ENCODE results near the gene IL34. TPM values are rescaled to one million over a fixed set of nuclear protein-coding genes. Genes with fewer than 3 reads are reported as not detected.

IL34 gene
- total RNA-seq (2014; rRNA removed; shearing (Covaris generic)) (4.6 and 6.6 TPM in 2 replicates), polyA plus RNA-seq (2016; fragmentation: Nextera tagmentation; extraction: Ambion mirVana) (3.1 and 4.3 TPM in 2 replicates)
- long read RNA-seq, partial matches to known transcripts, result 0 of 4 reads
- long read RNA-seq, other reads (novel, unspliced or antisense), result 4 of 4 reads

GRCh38 chr16:70646260-70647241 is at the start of gene IL34:
Gene IL34, plus strand, starts transcription at chr16:70646559. Its CDS starts 389 bp downstream, at chr16:70646948.
- H3K27me3 Mint-ChIP-seq (ENCODE audit: insufficient read depth, low read depth, poor library complexity), result peaks cover 3% of the 10 kb centered on the region
- no peak within 1 kb of the TSS for H3K4me3 Mint-ChIP-seq
- Histone ChIP-seq H3K4me1 (ENCODE audit: insufficient read depth) (peaks cover 4% of the 10 kb centered on the region; the same call in 1 of the 2 replicates), H3K36me3 (ENCODE audit: insufficient read depth) (no peaks in the 10 kb centered on the region), H4K20me1 (replicated peaks; ENCODE audit: insufficient read depth) (no peaks in the 10 kb centered on the region), H3K27me3 (ENCODE audit: insufficient read depth) (no peaks in the 10 kb centered on the region), H3K9me2 (ENCODE audit: insufficient read depth) (no peaks in the 10 kb centered on the region), H3K4me3 (no peak within 1 kb of the TSS), H3K79me2 (replicated peaks; ENCODE audit: insufficient read depth) (no peaks in the 10 kb centered on the region), H2AFZ (no peak within 1 kb of the TSS), H3K27ac (ENCODE audit: low read depth) (no peak within 1 kb of the TSS), H3K4me2 (no peak within 1 kb of the TSS), H3F3A (replicated peaks; ENCODE audit: low read depth) (no peaks in the 10 kb centered on the region)
- DNase-seq (ENCODE audit: low spot score) (no peak), ATAC-seq (no peak)
- no peak for TF ChIP-seq ZNF331 (CRISPR knock-in tag; IDR thresholded peaks at IDR 0.05; ENCODE audit: low read depth)
- no peak for TF ChIP-seq ZNF114 (CRISPR knock-in tag; IDR thresholded peaks at IDR 0.05)
- TF ChIP-seq CREB1 (CRISPR knock-in tag; IDR thresholded peaks at IDR 0.05; ENCODE audit: low read depth), result no peak
- TF ChIP-seq NANOG (IDR thresholded peaks at IDR 0.05; ENCODE audit: borderline replicate concordance), result no peak
- TF ChIP-seq STAT1 (IDR thresholded peaks at IDR 0.05; ENCODE audit: unreplicated experiment), result no peak
- TF ChIP-seq EZH2phosphoT487 (IDR thresholded peaks at IDR 0.05; ENCODE audit: unreplicated experiment), result no peak
- no peak for TF ChIP-seq ETS1 (IDR thresholded peaks at IDR 0.05)
- TF ChIP-seq EZH2 (IDR thresholded peaks at IDR 0.05; ENCODE audit: low read depth, unreplicated experiment), result no peak
- no peak within 1 kb of the TSS for H3K27ac Mint-ChIP-seq
- H3K36me3 Mint-ChIP-seq (ENCODE audit: low read depth), result peaks cover 18% of the 10 kb centered on the region
- H3K9me3 Mint-ChIP-seq, result peaks cover 12% of the 10 kb centered on the region
- peaks cover 17% of the 10 kb centered on the region for H3K4me1 Mint-ChIP-seq

GRCh38 chr16:70597135-70597835 is 49.1 kb upstream of the IL34 start:
- ATAC-seq, result no peak
- Histone ChIP-seq H3K4me3 (no peak overlapping the region), H3K79me2 (replicated peaks; ENCODE audit: insufficient read depth) (no peaks in the 10 kb centered on the region), H4K20me1 (replicated peaks; ENCODE audit: insufficient read depth) (no peaks in the 10 kb centered on the region), H2AFZ (no peak overlapping the region), H3F3A (replicated peaks; ENCODE audit: low read depth) (no peaks in the 10 kb centered on the region), H3K27ac (ENCODE audit: low read depth) (no peak overlapping the region), H3K9me2 (ENCODE audit: insufficient read depth) (no peaks in the 10 kb centered on the region), H3K4me2 (no peak overlapping the region), H3K36me3 (ENCODE audit: insufficient read depth) (no peaks in the 10 kb centered on the region), H3K4me1 (ENCODE audit: insufficient read depth) (no peaks in the 10 kb centered on the region), H3K27me3 (ENCODE audit: insufficient read depth) (no peaks in the 10 kb centered on the region)
- H3K4me1 Mint-ChIP-seq, result no peaks in the 10 kb centered on the region; the same call in 2 of the 3 replicates
- peaks cover 12% of the 10 kb centered on the region for H3K27me3 Mint-ChIP-seq (ENCODE audit: insufficient read depth, low read depth, poor library complexity)
- no peak overlapping the region for H3K27ac Mint-ChIP-seq
- no peak for DNase-seq (ENCODE audit: low spot score)
- no peak for TF ChIP-seq ZNF462 (CRISPR knock-in tag; IDR thresholded peaks at IDR 0.05)
- no peaks in the 10 kb centered on the region for H3K9me3 Mint-ChIP-seq
- H3K36me3 Mint-ChIP-seq (ENCODE audit: low read depth), result no peaks in the 10 kb centered on the region; the same call in 2 of the 3 replicates
- no peak overlapping the region for H3K4me3 Mint-ChIP-seq

All from GM23338 (cell line).